Liver (tissue), 9 donors: ENCODE measurements around the gene TTC29. TPM values are rescaled to one million over a fixed set of nuclear protein-coding genes. Genes with fewer than 3 reads are reported as not detected.
"Not testable (repeated sequence)": the region's sequence is repeated elsewhere in the genome, so short reads cannot be mapped to it uniquely, and the experiment has no call there.

ENCODE experiments used
- DNase-seq: peaks from one replicate; pipeline ENCODE4 v3.0.0-alpha.2; 2017; ENCODE audit warnings: low spot score
- H3K27ac ChIP-seq, 2 donors: one replicate each; pipeline ENCODE4 v1.7.0; 2013; ENCODE audit warnings: inconsistent platforms in 2 of 2, low read length in 2 of 2, control low read depth in 1 of 2, low read depth in 1 of 2, mild to moderate bottlenecking in 1 of 2
- H3K27me3 ChIP-seq, 4 donors: one replicate each; pipeline versions ENCODE4 v1.6.1 to v1.7.0; 2013; ENCODE audit warnings: low read length in 3 of 4, inconsistent platforms in 1 of 4, mild to moderate bottlenecking in 1 of 4, moderate library complexity in 1 of 4; ENCODE audit not compliant: control insufficient read depth in 4 of 4, insufficient read depth in 4 of 4
- H3K36me3 ChIP-seq, 4 donors: one replicate each; pipeline versions ENCODE4 v1.6.1 to v1.7.0; 2013; ENCODE audit warnings: low read length in 3 of 4, mild to moderate bottlenecking in 3 of 4, low read depth in 1 of 4, moderate library complexity in 1 of 4; ENCODE audit not compliant: control insufficient read depth in 4 of 4, insufficient read depth in 3 of 4
- H3K4me1 ChIP-seq, 4 donors: one replicate each; pipeline versions ENCODE4 v1.6.1 to v1.7.0; 2013; ENCODE audit warnings: low read length in 3 of 4, mild to moderate bottlenecking in 3 of 4, moderate library complexity in 1 of 4; ENCODE audit not compliant: control insufficient read depth in 4 of 4, insufficient read depth in 4 of 4
- H3K4me3 ChIP-seq, 3 donors: one replicate each; pipeline versions ENCODE4 v1.6.1 to v1.7.0; 2013; ENCODE audit warnings: low read length in 3 of 3, control low read depth in 1 of 3, low read depth in 1 of 3, mild to moderate bottlenecking in 1 of 3
- H3K9ac ChIP-seq, 2 donors: one replicate each; pipeline ENCODE4 v1.7.0; 2013; ENCODE audit warnings: low read length in 2 of 2, mild to moderate bottlenecking in 2 of 2, moderate library complexity in 2 of 2, control low read depth in 1 of 2, low read depth in 1 of 2
- H3K9me3 ChIP-seq, 4 donors: one replicate each; pipeline versions ENCODE4 v1.6.1 to v1.7.0; 2013; ENCODE audit warnings: low read length in 3 of 4; ENCODE audit not compliant: control insufficient read depth in 4 of 4
- CTCF ChIP-seq: fragments of 150-350 bp; IDR thresholded peaks from 2 replicates; pipeline ENCODE4 v1.5.1; 2017; ENCODE audit warnings: improper control_type of control experiment, low read depth, low read length; ENCODE audit not compliant: missing input control
- EGR1 ChIP-seq, 2 donors: IDR thresholded peaks; 2 replicates each; pipeline ENCODE4 v1.6.1; 2016 to 2018; ENCODE audit warnings: antibody characterized with exemption in 2 of 2, low read depth in 2 of 2
- FOXA1 ChIP-seq: IDR thresholded peaks from 2 replicates; pipeline ENCODE4 v1.6.1; 2016; ENCODE audit warnings: antibody characterized with exemption
- FOXA2 ChIP-seq: IDR thresholded peaks from 2 replicates; pipeline ENCODE4 v1.6.1; 2016; ENCODE audit warnings: antibody characterized with exemption
- GABPA ChIP-seq, 2 donors: IDR thresholded peaks in 1 of 2; conservative IDR thresholded peaks in 1 of 2; 2 replicates each; pipeline ENCODE4 v1.6.1; 2016; ENCODE audit warnings: antibody characterized with exemption in 2 of 2, mild to moderate bottlenecking in 1 of 2, moderate library complexity in 1 of 2
- HNF4A ChIP-seq, 2 donors: conservative IDR thresholded peaks; 2 replicates each; pipeline ENCODE4 v1.6.1; 2016; ENCODE audit warnings: antibody characterized with exemption in 2 of 2, mild to moderate bottlenecking in 2 of 2
- HNF4G ChIP-seq: IDR thresholded peaks from 2 replicates; pipeline ENCODE4 v1.6.1; 2016; ENCODE audit warnings: antibody characterized with exemption
- JUND ChIP-seq, 2 donors: IDR thresholded peaks; 2 replicates each; pipeline ENCODE4 v1.6.1; 2016; ENCODE audit warnings: antibody characterized with exemption in 2 of 2
- MAX ChIP-seq: IDR thresholded peaks from 2 replicates; pipeline ENCODE4 v1.6.1; 2016; ENCODE audit warnings: antibody characterized with exemption
- NR2F2 ChIP-seq: IDR thresholded peaks from 2 replicates; pipeline ENCODE4 v1.6.1; 2016; ENCODE audit warnings: antibody characterized with exemption
- RAD21 ChIP-seq, 2 donors: IDR thresholded peaks; 2 replicates each; pipeline ENCODE4 v1.6.1; 2016; ENCODE audit warnings: antibody characterized with exemption in 2 of 2, mild to moderate bottlenecking in 2 of 2
- RXRA ChIP-seq, 2 donors: IDR thresholded peaks; 2 replicates each; pipeline ENCODE4 v1.6.1; 2017 to 2018; ENCODE audit warnings: antibody characterized with exemption in 2 of 2, mild to moderate bottlenecking in 1 of 2
- SP1 ChIP-seq: IDR thresholded peaks from 2 replicates; pipeline ENCODE4 v1.6.1; 2018; ENCODE audit warnings: antibody characterized with exemption, mild to moderate bottlenecking
- TAF1 ChIP-seq: conservative IDR thresholded peaks from 2 replicates; pipeline ENCODE4 v1.6.1; 2016; ENCODE audit warnings: antibody characterized with exemption, mild to moderate bottlenecking
- YY1 ChIP-seq: IDR thresholded peaks from 2 replicates; pipeline ENCODE4 v1.6.1; 2016; ENCODE audit warnings: antibody characterized with exemption, mild to moderate bottlenecking
- ZBTB33 ChIP-seq: IDR thresholded peaks from 2 replicates; pipeline ENCODE4 v1.6.1; 2016; ENCODE audit warnings: antibody characterized with exemption
- WGBS: extraction: QIAGEN DNeasy Blood & Tissue Kit; methylation state at CpG from one replicate; pipeline ENCODE4 v1.1.7; 2013; 5-methylcytosine and 5-hydroxymethylcytosine counted together
- polyA plus RNA-seq, 2 donors: library from polyadenylated mRNA; stranded (reverse) in 1 of 2; unstranded in 1 of 2; fragments of 200-250 nt in 1 of 2; fragments of >200 nt in 1 of 2; fragmentation: Nextera tagmentation in 1 of 2; extraction: Ambion mirVana in 1 of 2; gene quantifications; one replicate each; pipeline versions ENCODE4 v1.2.1 to v1.2.3, GENCODE V29; 2013 to 2015
- total RNA-seq, 2 donors: library from RNA; depleted of rRNA; stranded (reverse); fragments of >200 nt; gene quantifications; one replicate each; pipeline ENCODE4 v1.2.3, GENCODE V29; 2014
- TF ChIP-seq, protein P1 (sequence below): IDR thresholded peaks from 2 replicates; pipeline ENCODE4 v1.6.1; 2016; ENCODE audit warnings: antibody characterized with exemption
- TF ChIP-seq, protein P2 (sequence below): IDR thresholded peaks from 2 replicates; pipeline ENCODE4 v1.6.1; 2016; ENCODE audit warnings: antibody characterized with exemption, mild to moderate bottlenecking
- donor health status: healthy.
- donor health status: healthy.
- donor health status: healthy.
- donor health status: healthy.
- donor health status: healthy.

Gene TTC29
- total and polyA plus RNA-seq, 4 donors: not detected

DNA sequence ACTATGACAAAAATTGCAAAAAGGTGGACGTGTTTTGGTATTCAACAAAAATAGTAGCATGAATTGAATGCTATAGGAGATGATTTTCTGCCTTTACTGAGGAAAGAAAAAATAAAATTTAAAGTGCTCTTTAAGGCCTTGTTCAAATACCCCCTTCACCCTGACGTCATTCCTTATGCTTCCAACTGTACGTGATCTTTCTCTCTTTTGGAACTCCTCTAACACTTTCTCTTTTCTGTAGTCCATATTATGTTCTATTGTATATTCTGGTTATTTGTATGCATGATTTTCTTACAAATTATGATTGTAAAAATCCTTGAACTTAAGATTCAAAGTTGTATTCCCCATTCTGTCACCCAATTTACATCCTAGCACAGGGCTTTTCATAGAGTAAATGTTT is 206.5 kb downstream of the TTC29 start:
- H3K9ac ChIP-seq: no peak overlapping the region
- H3K4me1 ChIP-seq: no peaks in the 10 kb centered on the region
- H3K9me3 ChIP-seq: no peaks in the 10 kb centered on the region
- no peak for DNase-seq
- H3K27me3 ChIP-seq: peaks cover 0 to 3% (median 0%) of the 10 kb centered on the region in 4 donors
- H3K36me3 ChIP-seq: no peaks in the 10 kb centered on the region
- no peak overlapping the region for H3K27ac ChIP-seq
- 69% methylated on average over 3 of the region's 3 CpGs for WGBS
- no peak overlapping the region for H3K4me3 ChIP-seq
- TF ChIP-seq EGR1 (IDR thresholded peaks at IDR 0.05; ENCODE audit: low read depth in 2 of 2) (no peak), TAF1 (no peak), GABPA (IDR thresholded peaks at IDR 0.05 in 1 of 2, conservative IDR thresholded peaks at IDR 0.05 in 1 of 2) (no peak)

DNA sequence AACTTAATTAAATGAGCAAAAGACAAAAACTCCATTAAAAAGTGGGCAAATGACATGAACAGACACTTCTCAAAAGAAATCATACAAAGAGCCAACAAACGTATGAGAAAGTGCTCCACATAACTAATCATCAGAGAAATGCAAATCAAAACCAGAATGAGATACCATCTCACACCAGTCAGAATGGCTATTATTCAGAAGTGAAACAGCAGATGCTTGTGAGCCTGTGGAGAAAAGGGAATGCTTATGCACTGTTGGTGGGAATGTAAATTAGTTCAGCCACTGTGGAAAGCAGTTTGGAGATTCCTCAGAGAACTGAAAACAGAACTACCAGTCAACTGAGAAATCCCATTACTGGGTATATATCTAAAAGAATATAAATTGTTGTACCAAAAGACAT is 222.1 kb downstream of the TTC29 start:
- not testable (repeated sequence) for H3K4me1 ChIP-seq, H3K27ac ChIP-seq, H3K4me3 ChIP-seq, H3K9ac ChIP-seq, H3K36me3 ChIP-seq, H3K27me3 ChIP-seq, H3K9me3 ChIP-seq, DNase-seq
- 60% methylated on average over 1 of the region's 1 CpG for WGBS

- Histone ChIP-seq H3K9me3 (no peaks in the 10 kb centered on the region), H3K4me1 (no peaks in the 10 kb centered on the region), H3K36me3 (no peaks in the 10 kb centered on the region), H3K27ac (no peak overlapping the region), H3K27me3 (peaks cover 0 to 7% (median 0%) of the 10 kb centered on the region in 4 donors), H3K4me3 (no peak overlapping the region), H3K9ac (no peak overlapping the region)
- 86% methylated on average over 3 of the region's 3 CpGs for WGBS
- TF ChIP-seq FOXA2 (no peak), RXRA (IDR thresholded peaks at IDR 0.05) (no peak), EGR1 (IDR thresholded peaks at IDR 0.05; ENCODE audit: low read depth in 2 of 2) (no peak), HNF4A (conservative IDR thresholded peaks at IDR 0.05) (no peak), RAD21 (IDR thresholded peaks at IDR 0.05) (no peak), HNF4G (no peak), ZBTB33 (no peak), JUND (IDR thresholded peaks at IDR 0.05) (no peak), SP1 (no peak), NR2F2 (no peak), MAX (no peak), GABPA (IDR thresholded peaks at IDR 0.05 in 1 of 2, conservative IDR thresholded peaks at IDR 0.05 in 1 of 2) (no peak), TAF1 (no peak), YY1 (no peak), FOXA1 (no peak), CTCF (no peak)
- TF ChIP-seq, protein P1, sequence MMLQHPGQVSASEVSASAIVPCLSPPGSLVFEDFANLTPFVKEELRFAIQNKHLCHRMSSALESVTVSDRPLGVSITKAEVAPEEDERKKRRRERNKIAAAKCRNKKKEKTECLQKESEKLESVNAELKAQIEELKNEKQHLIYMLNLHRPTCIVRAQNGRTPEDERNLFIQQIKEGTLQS: no peak
- TF ChIP-seq, protein P2, sequence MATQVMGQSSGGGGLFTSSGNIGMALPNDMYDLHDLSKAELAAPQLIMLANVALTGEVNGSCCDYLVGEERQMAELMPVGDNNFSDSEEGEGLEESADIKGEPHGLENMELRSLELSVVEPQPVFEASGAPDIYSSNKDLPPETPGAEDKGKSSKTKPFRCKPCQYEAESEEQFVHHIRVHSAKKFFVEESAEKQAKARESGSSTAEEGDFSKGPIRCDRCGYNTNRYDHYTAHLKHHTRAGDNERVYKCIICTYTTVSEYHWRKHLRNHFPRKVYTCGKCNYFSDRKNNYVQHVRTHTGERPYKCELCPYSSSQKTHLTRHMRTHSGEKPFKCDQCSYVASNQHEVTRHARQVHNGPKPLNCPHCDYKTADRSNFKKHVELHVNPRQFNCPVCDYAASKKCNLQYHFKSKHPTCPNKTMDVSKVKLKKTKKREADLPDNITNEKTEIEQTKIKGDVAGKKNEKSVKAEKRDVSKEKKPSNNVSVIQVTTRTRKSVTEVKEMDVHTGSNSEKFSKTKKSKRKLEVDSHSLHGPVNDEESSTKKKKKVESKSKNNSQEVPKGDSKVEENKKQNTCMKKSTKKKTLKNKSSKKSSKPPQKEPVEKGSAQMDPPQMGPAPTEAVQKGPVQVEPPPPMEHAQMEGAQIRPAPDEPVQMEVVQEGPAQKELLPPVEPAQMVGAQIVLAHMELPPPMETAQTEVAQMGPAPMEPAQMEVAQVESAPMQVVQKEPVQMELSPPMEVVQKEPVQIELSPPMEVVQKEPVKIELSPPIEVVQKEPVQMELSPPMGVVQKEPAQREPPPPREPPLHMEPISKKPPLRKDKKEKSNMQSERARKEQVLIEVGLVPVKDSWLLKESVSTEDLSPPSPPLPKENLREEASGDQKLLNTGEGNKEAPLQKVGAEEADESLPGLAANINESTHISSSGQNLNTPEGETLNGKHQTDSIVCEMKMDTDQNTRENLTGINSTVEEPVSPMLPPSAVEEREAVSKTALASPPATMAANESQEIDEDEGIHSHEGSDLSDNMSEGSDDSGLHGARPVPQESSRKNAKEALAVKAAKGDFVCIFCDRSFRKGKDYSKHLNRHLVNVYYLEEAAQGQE: no peak
- no peak for DNase-seq
Observed at GRCh38 chr4:146709956-146710355, 235.7 kb downstream of the TTC29 start.
